ENCODE measurements around the gene CIDEC.

DNA sequence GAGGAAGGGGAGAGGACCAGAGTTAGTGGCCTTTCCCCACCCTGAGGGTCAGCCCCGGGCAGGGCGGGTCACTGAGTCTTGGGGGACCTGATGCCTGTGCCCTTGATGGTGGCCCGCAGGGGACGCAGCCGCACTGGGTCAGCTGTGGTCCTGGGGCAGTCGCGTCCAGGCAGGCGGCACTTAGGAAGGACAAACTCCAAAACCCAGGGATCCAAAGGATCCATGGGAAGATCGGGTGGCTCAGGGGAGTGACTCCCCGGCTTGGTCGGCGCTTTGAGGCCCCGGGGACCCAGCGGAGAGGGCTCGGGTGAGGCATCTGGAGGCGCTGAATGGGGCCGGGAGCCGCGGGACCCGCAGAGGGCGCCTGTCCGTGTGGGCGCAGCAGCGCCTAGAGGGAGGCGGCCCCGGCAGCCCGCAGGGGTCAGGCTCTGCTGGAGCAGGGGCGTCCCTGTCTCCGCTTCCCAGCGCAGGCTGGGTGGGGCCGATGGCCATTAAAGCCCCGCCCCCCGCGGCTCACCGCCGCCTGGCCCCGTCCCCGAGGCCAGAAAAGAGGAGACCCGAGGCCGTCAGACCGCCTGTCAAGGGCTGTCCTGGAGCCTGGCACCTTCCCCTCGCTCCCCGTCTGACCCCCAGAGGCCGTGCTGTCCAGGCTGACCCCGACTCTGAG lies 17.5 kb downstream of the CIDEC start:
- TF ChIP-seq, protein P1, sequence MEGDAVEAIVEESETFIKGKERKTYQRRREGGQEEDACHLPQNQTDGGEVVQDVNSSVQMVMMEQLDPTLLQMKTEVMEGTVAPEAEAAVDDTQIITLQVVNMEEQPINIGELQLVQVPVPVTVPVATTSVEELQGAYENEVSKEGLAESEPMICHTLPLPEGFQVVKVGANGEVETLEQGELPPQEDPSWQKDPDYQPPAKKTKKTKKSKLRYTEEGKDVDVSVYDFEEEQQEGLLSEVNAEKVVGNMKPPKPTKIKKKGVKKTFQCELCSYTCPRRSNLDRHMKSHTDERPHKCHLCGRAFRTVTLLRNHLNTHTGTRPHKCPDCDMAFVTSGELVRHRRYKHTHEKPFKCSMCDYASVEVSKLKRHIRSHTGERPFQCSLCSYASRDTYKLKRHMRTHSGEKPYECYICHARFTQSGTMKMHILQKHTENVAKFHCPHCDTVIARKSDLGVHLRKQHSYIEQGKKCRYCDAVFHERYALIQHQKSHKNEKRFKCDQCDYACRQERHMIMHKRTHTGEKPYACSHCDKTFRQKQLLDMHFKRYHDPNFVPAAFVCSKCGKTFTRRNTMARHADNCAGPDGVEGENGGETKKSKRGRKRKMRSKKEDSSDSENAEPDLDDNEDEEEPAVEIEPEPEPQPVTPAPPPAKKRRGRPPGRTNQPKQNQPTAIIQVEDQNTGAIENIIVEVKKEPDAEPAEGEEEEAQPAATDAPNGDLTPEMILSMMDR (IDR thresholded peaks at IDR 0.05; ENCODE audit: poor library complexity, severe bottlenecking): no peak
- TF ChIP-seq MXI1 (conservative IDR thresholded peaks at IDR 0.05; ENCODE audit: poor library complexity, severe bottlenecking): no peak
